RWPE2 (cell line): ENCODE results near the gene PRR23E.

Source experiments
- ATAC-seq: fragments of 200-7000 bp; cut with Tn5 transposase; 3 replicates; pipeline ENCODE4 v1.9.1; 2021; ENCODE audit warnings: low read depth
- DNase-seq: peaks from one replicate; pipeline ENCODE4 v3.0.0-alpha.2; 2020; ENCODE audit warnings: low spot score
- H3K27ac ChIP-seq: fragments of 450-650 bp; 2 replicates; pipeline ENCODE4 v1.5.1; 2017; ENCODE audit warnings: mild to moderate bottlenecking; ENCODE audit not compliant: poor library complexity, severe bottlenecking
- H3K27me3 ChIP-seq: fragments of 250-450 bp; sonication (Bioruptor Pico); 2 replicates; pipeline ENCODE4 v1.5.1; 2021; ENCODE audit warnings: mild to moderate bottlenecking, moderate library complexity; ENCODE audit not compliant: insufficient read depth, poor library complexity, severe bottlenecking
- H3K36me3 ChIP-seq: fragments of 250-450 bp; sonication (Bioruptor Pico); 2 replicates; pipeline ENCODE4 v1.5.1; 2020; ENCODE audit warnings: low read depth, mild to moderate bottlenecking, moderate library complexity
- H3K4me1 ChIP-seq: fragments of 250-450 bp; sonication (Bioruptor Pico); 2 replicates; pipeline ENCODE4 v1.5.1; 2021; ENCODE audit warnings: mild to moderate bottlenecking, moderate library complexity; ENCODE audit not compliant: insufficient read depth, poor library complexity, severe bottlenecking
- H3K4me3 ChIP-seq: fragments of 250-450 bp; sonication (Bioruptor Pico); 2 replicates; pipeline ENCODE4 v1.5.1; 2021; ENCODE audit warnings: mild to moderate bottlenecking, moderate library complexity; ENCODE audit not compliant: severe bottlenecking
- H3K9me3 ChIP-seq: fragments of 250-450 bp; sonication (Bioruptor Pico); 2 replicates; pipeline ENCODE4 v1.5.1; 2021; ENCODE audit warnings: mild to moderate bottlenecking, moderate library complexity; ENCODE audit not compliant: severe bottlenecking
- TF ChIP-seq, protein P1 (sequence below): fragments of 450-650 bp; IDR thresholded peaks from one replicate; pipeline ENCODE4 v1.5.1; 2017; ENCODE audit warnings: mild to moderate bottlenecking, moderate library complexity; ENCODE audit not compliant: poor library complexity, severe bottlenecking

PRR23E gene

DNA sequence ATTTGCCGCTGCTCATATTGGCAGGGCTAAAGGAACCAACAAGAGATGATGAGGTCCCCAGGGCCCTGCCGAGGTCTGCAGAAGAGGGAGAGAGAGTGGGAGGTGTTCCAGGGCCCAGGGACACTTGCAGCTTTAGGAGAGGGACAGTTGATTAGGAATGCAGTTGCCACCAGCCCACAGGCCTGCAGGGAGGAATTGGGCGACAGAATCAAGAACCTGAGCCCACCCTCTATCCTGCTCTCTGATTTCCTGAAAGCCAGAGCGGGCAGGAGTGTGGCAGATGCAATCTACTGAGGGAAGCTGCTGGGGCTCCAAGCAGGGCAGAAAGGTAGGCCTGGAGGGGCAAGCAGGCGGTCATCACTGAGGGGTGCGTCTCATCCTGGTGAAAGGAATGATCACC is 12.1 kb upstream of the PRR23E start:
- DNase-seq (no peak), ATAC-seq (no peak)
- no peaks in the 10 kb centered on the region for H3K9me3 ChIP-seq
- H3K4me1 ChIP-seq, result no peaks in the 10 kb centered on the region
- no peak overlapping the region for H3K4me3 ChIP-seq
- TF ChIP-seq, protein P1, sequence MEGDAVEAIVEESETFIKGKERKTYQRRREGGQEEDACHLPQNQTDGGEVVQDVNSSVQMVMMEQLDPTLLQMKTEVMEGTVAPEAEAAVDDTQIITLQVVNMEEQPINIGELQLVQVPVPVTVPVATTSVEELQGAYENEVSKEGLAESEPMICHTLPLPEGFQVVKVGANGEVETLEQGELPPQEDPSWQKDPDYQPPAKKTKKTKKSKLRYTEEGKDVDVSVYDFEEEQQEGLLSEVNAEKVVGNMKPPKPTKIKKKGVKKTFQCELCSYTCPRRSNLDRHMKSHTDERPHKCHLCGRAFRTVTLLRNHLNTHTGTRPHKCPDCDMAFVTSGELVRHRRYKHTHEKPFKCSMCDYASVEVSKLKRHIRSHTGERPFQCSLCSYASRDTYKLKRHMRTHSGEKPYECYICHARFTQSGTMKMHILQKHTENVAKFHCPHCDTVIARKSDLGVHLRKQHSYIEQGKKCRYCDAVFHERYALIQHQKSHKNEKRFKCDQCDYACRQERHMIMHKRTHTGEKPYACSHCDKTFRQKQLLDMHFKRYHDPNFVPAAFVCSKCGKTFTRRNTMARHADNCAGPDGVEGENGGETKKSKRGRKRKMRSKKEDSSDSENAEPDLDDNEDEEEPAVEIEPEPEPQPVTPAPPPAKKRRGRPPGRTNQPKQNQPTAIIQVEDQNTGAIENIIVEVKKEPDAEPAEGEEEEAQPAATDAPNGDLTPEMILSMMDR, result no peak
- H3K27me3 ChIP-seq, result no peaks in the 10 kb centered on the region
- no peaks in the 10 kb centered on the region for H3K36me3 ChIP-seq
- H3K27ac ChIP-seq, result no peak overlapping the region

DNA sequence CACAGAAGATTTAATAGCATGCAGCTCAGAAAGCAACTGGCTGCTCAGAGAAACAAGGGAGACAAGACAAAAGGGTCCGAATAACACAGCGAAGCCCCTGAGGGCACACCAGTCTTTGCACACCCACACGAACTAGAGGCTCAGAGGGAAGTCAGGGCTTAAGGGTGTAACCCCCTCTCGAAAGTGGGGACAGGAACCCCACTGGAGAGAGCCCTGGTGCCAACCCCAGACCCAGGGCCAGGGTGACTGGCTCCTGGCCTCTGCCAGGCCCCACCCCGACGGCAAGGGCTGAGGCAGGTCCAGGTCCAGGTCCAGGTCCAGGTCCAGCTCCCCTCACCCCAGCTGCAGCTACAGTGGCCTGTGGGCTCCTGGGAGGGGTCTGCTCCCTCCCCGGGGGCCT is 10.5 kb upstream of the PRR23E start:
- no peak overlapping the region for H3K27ac ChIP-seq
- no peak for ATAC-seq

GRCh38 chr3:127182848-127183714 is 9.8 kb upstream of the PRR23E start:
- no peak overlapping the region for H3K4me3 ChIP-seq
- no peaks in the 10 kb centered on the region for H3K9me3 ChIP-seq
- TF ChIP-seq, protein P1, result no peak
- no peaks in the 10 kb centered on the region for H3K36me3 ChIP-seq
- no peaks in the 10 kb centered on the region for H3K27me3 ChIP-seq
- no peaks in the 10 kb centered on the region for H3K4me1 ChIP-seq
- no peak for DNase-seq
- no peak for ATAC-seq
- H3K27ac ChIP-seq, result no peak overlapping the region

More for the DNA sequence above, 10.5 kb upstream of the PRR23E start:
- Histone ChIP-seq H3K9me3 (no peaks in the 10 kb centered on the region), H3K4me3 (no peak overlapping the region), H3K27me3 (no peaks in the 10 kb centered on the region), H3K4me1 (no peaks in the 10 kb centered on the region), H3K36me3 (no peaks in the 10 kb centered on the region)
- TF ChIP-seq, protein P1, result no peak
- no peak for DNase-seq

DNA sequence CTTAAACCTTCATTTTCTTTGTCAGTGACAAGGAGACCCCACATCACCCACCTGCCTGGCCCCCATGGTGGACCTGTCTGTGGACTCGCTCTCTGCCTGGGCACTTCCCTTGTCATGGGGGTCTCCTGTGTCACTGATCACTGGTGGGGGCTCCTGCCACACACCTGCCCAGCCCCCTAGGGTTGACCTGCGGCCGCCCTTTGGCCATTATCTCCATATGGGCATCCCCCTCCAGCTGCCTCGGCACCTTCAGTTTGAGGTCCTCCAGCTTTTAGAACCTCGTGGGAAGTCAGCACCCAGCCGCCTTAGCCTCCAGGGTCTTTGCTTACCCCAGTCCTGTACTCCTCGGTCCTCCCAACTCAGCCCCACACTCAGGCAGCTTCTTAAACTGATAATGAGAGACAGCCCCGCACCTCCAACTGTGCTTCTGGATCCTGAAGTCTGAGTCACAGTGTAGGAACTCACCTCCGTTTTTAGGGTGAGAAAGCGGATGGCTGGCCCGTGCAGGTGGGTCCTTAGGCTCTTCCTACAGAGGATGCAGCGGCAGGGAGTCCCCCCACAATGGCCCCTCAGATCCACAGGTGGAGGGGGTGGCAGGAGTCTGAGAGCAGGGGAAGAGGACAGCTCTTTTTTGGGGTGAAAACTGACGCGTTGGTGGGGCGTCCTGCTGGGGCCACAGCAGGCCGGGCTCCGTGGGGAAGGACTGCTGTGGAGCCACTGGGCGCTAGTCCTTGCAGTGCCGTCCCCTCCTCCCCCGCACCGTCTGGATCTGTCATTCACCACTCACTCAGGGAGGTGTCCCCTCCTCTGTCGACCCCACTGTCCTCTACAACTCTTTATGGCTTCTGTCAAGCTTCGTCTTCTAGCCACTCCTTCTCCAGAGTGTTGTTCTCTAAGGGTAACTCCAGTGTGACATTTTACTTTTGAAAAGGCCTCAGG is 8.7 kb upstream of the PRR23E start:
- DNase-seq, result no peak
- H3K4me3 ChIP-seq, result no peak overlapping the region
- no peak for ATAC-seq
- H3K9me3 ChIP-seq, result no peaks in the 10 kb centered on the region
- TF ChIP-seq, protein P1, result no peak
- H3K27me3 ChIP-seq, result no peaks in the 10 kb centered on the region
- no peak overlapping the region for H3K27ac ChIP-seq
- H3K4me1 ChIP-seq, result no peaks in the 10 kb centered on the region
- H3K36me3 ChIP-seq, result no peaks in the 10 kb centered on the region
